H9 (cell line): ENCODE results near the gene LRFN2. TPM values are rescaled to one million over a fixed set of nuclear protein-coding genes. Genes with fewer than 3 reads are reported as not detected.

ENCODE experiments used
- DNase-seq: peaks from one replicate; pipeline ENCODE4 v3.0.0-alpha.2; 2017
- H2AFZ ChIP-seq: one replicate; pipeline ENCODE4 v1.6.1; 2013; ENCODE audit warnings: mild to moderate bottlenecking, low read length, control low read depth, moderate library complexity
- H2AK5ac ChIP-seq: 2 replicates; pipeline ENCODE4 v1.6.1; 2013; ENCODE audit warnings: low read length, control low read depth, mixed read lengths; ENCODE audit not compliant: insufficient read length
- H2BK120ac ChIP-seq: one replicate; pipeline ENCODE4 v1.6.1; 2013; ENCODE audit warnings: low read depth, mild to moderate bottlenecking, low read length, control low read depth, inconsistent platforms; ENCODE audit not compliant: poor library complexity, severe bottlenecking
- H2BK12ac ChIP-seq: 2 replicates; pipeline ENCODE4 v1.6.1; 2013; ENCODE audit warnings: low read length, control low read depth, mixed read lengths, low read depth; ENCODE audit not compliant: insufficient read length
- H2BK15ac ChIP-seq: 2 replicates; pipeline ENCODE4 v1.6.1; 2013; ENCODE audit warnings: low read depth, low read length, control low read depth
- H2BK20ac ChIP-seq: one replicate; pipeline ENCODE4 v1.6.1; 2013; ENCODE audit warnings: low read depth, mild to moderate bottlenecking, low read length, control low read depth, inconsistent platforms; ENCODE audit not compliant: poor library complexity, severe bottlenecking
- H2BK5ac ChIP-seq: 2 replicates; pipeline ENCODE4 v1.6.1; 2013; ENCODE audit warnings: low read length, control low read depth, mixed read lengths; ENCODE audit not compliant: insufficient read length
- H3K14ac ChIP-seq: 2 replicates; pipeline ENCODE4 v1.6.1; 2013; ENCODE audit warnings: low read length, control low read depth; ENCODE audit not compliant: insufficient read depth
- H3K18ac ChIP-seq: 2 replicates; pipeline ENCODE4 v1.6.1; 2013; ENCODE audit warnings: low read depth, mild to moderate bottlenecking, mixed read lengths, low read length, control low read depth; ENCODE audit not compliant: insufficient read length
- H3K23ac ChIP-seq: 2 replicates; pipeline ENCODE4 v1.6.1; 2013; ENCODE audit warnings: low read length, control low read depth, mixed read lengths, low read depth; ENCODE audit not compliant: insufficient read length
- H3K23me2 ChIP-seq: 2 replicates; pipeline ENCODE4 v1.6.1; 2013; ENCODE audit warnings: low read depth, mild to moderate bottlenecking, mixed read lengths, low read length, control low read depth; ENCODE audit not compliant: insufficient read length, poor library complexity, severe bottlenecking
- H3K27ac ChIP-seq: 2 replicates; pipeline ENCODE4 v1.5.1; 2013; ENCODE audit warnings: low read length, control low read depth, mixed read lengths, low read depth; ENCODE audit not compliant: insufficient read length
- H3K27me3 ChIP-seq: 2 replicates; pipeline ENCODE4 v1.6.1; 2013; ENCODE audit warnings: low read length, control low read depth, inconsistent platforms; ENCODE audit not compliant: insufficient read depth
- H3K4ac ChIP-seq: 2 replicates; pipeline ENCODE4 v1.6.1; 2013; ENCODE audit warnings: low read depth, mild to moderate bottlenecking, control low read depth, inconsistent platforms, low read length, moderate library complexity
- H3K4me1 ChIP-seq: 2 replicates; pipeline ENCODE4 v1.6.1; 2013; ENCODE audit warnings: low read length, control low read depth, inconsistent platforms; ENCODE audit not compliant: insufficient read depth
- H3K4me2 ChIP-seq: 2 replicates; pipeline ENCODE4 v1.6.1; 2013; ENCODE audit warnings: low read length, control low read depth, mixed read lengths; ENCODE audit not compliant: insufficient read length, insufficient read depth
- H3K56ac ChIP-seq: 2 replicates; pipeline ENCODE4 v1.6.1; 2013; ENCODE audit warnings: low read depth, mild to moderate bottlenecking, mixed read lengths, low read length, control low read depth; ENCODE audit not compliant: insufficient read length
- H3K79me1 ChIP-seq: 2 replicates; pipeline ENCODE4 v1.6.1; 2013; ENCODE audit warnings: low read depth, mild to moderate bottlenecking, moderate library complexity, low read length, control low read depth, inconsistent platforms; ENCODE audit not compliant: insufficient read depth, poor library complexity, severe bottlenecking
- H3K79me2 ChIP-seq: 2 replicates; pipeline ENCODE4 v1.6.1; 2013; ENCODE audit warnings: low read length, control low read depth, inconsistent platforms; ENCODE audit not compliant: insufficient read depth
- H3K9ac ChIP-seq: 2 replicates; pipeline ENCODE4 v1.6.1; 2013; ENCODE audit warnings: low read length, control low read depth, mixed read lengths; ENCODE audit not compliant: insufficient read length; ENCODE audit errors: extremely low read depth
- H3K9me3 ChIP-seq: one replicate; pipeline ENCODE4 v1.6.1; 2013; ENCODE audit warnings: low read depth, low read length, inconsistent platforms; ENCODE audit not compliant: control insufficient read depth
- H3T11ph ChIP-seq: one replicate; pipeline ENCODE4 v1.6.1; 2013; ENCODE audit warnings: mild to moderate bottlenecking, low read length, control low read depth, inconsistent platforms
- H4K20me1 ChIP-seq: one replicate; pipeline ENCODE4 v1.6.1; 2013; ENCODE audit not compliant: control insufficient read depth, insufficient read length, insufficient read depth
- H4K5ac ChIP-seq: 2 replicates; pipeline ENCODE4 v1.6.1; 2013; ENCODE audit warnings: low read depth, mild to moderate bottlenecking, mixed read lengths, low read length, control low read depth; ENCODE audit not compliant: insufficient read length
- H4K8ac ChIP-seq: replicated peaks from 2 replicates; pipeline ENCODE4 v1.6.1; 2013; ENCODE audit warnings: low read length, control low read depth, mixed read lengths, low read depth; ENCODE audit not compliant: insufficient read length
- H4K91ac ChIP-seq: 2 replicates; pipeline ENCODE4 v1.6.1; 2013; ENCODE audit warnings: low read depth, mild to moderate bottlenecking, moderate library complexity, mixed read lengths, low read length, control low read depth; ENCODE audit not compliant: insufficient read length
- H3K27ac Mint-ChIP-seq, 3 experiments: 2 replicates in 2 of 3; 3 replicates in 1 of 3; pipeline ENCODE4 v1.8.0; 2020 to 2021; ENCODE audit warnings: mixed read lengths in 3 of 3, mild to moderate bottlenecking in 1 of 3, moderate library complexity in 1 of 3
- H3K27me3 Mint-ChIP-seq: 2 replicates; pipeline ENCODE4 v1.8.0; 2021; ENCODE audit warnings: low read depth, mild to moderate bottlenecking, moderate library complexity, mixed read lengths
- H3K36me3 Mint-ChIP-seq, 3 experiments: 2 replicates in 2 of 3; 3 replicates in 1 of 3; pipeline ENCODE4 v1.8.0; 2020 to 2021; ENCODE audit warnings: low read depth in 3 of 3, mixed read lengths in 3 of 3; ENCODE audit not compliant: insufficient read depth in 1 of 3
- H3K4me1 Mint-ChIP-seq, 2 experiments: 2 replicates each; pipeline ENCODE4 v1.8.0; 2020; ENCODE audit warnings: mixed read lengths in 2 of 2
- H3K4me3 Mint-ChIP-seq, 2 experiments: 2 replicates in 1 of 2; 3 replicates in 1 of 2; pipeline ENCODE4 v1.8.0; 2020 to 2021; ENCODE audit warnings: mild to moderate bottlenecking in 2 of 2, mixed read lengths in 2 of 2, moderate library complexity in 1 of 2
- H3K9me3 Mint-ChIP-seq, 2 experiments: 2 replicates in 1 of 2; 3 replicates in 1 of 2; pipeline ENCODE4 v1.8.0; 2020; ENCODE audit warnings: mild to moderate bottlenecking in 2 of 2, mixed read lengths in 2 of 2, moderate library complexity in 1 of 2
- WGBS: extraction: QIAGEN DNeasy Blood & Tissue Kit; methylation state at CpG from one replicate; pipeline ENCODE4 v1.1.7; 2013; ENCODE audit warnings: missing lambda C conversion rate, low lambda C conversion rate, mixed read lengths; ENCODE audit not compliant: insufficient read length; ENCODE audit errors: extremely low coverage; 5-methylcytosine and 5-hydroxymethylcytosine counted together
- total RNA-seq: library from RNA; stranded (reverse); gene quantifications from 2 replicates; pipeline ENCODE4 v1.2.1, GENCODE V29; 2021
- TF ChIP-seq, protein P1 (sequence below): fragments of 200-600 bp; sonication (generic); conservative IDR thresholded peaks from 3 replicates; pipeline ENCODE4 v1.8.0; 2021; ENCODE audit warnings: antibody characterized with exemption, mild to moderate bottlenecking

Gene LRFN2
- total RNA-seq, 1 experiment from 2014 or later: 0.11 TPM

DNA sequence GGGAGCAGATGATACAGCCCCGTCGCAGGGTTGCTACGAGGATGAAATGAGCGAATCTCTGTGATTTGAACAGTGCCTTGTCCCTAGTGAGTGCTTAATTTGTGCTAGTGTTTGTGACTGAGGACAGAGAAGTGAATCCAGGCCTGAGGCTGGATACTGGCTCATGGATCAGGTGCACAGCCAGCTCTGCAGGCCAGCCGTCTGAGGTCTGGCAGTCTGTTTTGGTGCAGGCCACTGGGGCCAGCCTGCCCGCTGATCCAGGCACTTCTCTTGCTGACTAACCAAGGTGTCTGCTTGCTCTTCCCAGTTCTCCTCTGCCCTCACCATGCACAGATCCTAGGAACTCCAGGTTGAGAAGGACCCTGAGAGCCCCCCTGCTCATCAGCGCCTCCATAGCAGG is 181.0 kb downstream of the LRFN2 start:
- H3T11ph ChIP-seq: no peak overlapping the region
- no peak overlapping the region for H3K4me2 ChIP-seq
- no peaks in the 10 kb centered on the region for H3K9me3 Mint-ChIP-seq
- no peak overlapping the region for H2BK5ac ChIP-seq
- H3K4me1 ChIP-seq: peaks cover 3% of the 10 kb centered on the region; the same call in 1 of the 2 replicates
- no peaks in the 10 kb centered on the region for H3K79me1 ChIP-seq
- no peaks in the 10 kb centered on the region for H3K36me3 Mint-ChIP-seq
- H3K9ac ChIP-seq: no peak overlapping the region
- no peak overlapping the region for H4K8ac ChIP-seq
- no peak overlapping the region for H3K18ac ChIP-seq
- peak overlapping the region in 1 of 3 experiments; percentile 62; a peak in 1 of 7 replicates for H3K27ac Mint-ChIP-seq
- H3K27ac ChIP-seq: no peak overlapping the region
- H3K14ac ChIP-seq: no peak overlapping the region; the same call in 1 of the 2 replicates
- no peak overlapping the region for H3K4me3 Mint-ChIP-seq
- no peak overlapping the region for H4K5ac ChIP-seq
- no peaks in the 10 kb centered on the region for H4K20me1 ChIP-seq
- H3K4ac ChIP-seq: no peak overlapping the region
- H2BK15ac ChIP-seq: no peak overlapping the region
- no peak overlapping the region for H2BK120ac ChIP-seq
- no peaks in the 10 kb centered on the region for H3K79me2 ChIP-seq
- no peak for DNase-seq
- TF ChIP-seq, protein P1, sequence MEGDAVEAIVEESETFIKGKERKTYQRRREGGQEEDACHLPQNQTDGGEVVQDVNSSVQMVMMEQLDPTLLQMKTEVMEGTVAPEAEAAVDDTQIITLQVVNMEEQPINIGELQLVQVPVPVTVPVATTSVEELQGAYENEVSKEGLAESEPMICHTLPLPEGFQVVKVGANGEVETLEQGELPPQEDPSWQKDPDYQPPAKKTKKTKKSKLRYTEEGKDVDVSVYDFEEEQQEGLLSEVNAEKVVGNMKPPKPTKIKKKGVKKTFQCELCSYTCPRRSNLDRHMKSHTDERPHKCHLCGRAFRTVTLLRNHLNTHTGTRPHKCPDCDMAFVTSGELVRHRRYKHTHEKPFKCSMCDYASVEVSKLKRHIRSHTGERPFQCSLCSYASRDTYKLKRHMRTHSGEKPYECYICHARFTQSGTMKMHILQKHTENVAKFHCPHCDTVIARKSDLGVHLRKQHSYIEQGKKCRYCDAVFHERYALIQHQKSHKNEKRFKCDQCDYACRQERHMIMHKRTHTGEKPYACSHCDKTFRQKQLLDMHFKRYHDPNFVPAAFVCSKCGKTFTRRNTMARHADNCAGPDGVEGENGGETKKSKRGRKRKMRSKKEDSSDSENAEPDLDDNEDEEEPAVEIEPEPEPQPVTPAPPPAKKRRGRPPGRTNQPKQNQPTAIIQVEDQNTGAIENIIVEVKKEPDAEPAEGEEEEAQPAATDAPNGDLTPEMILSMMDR: no peak
- H3K27me3 Mint-ChIP-seq: no peaks in the 10 kb centered on the region; the same call in none of the 2 replicates
- H2BK12ac ChIP-seq: no peak overlapping the region
- H3K56ac ChIP-seq: no peak overlapping the region
- H3K23ac ChIP-seq: no peak overlapping the region
- H2AK5ac ChIP-seq: no peak overlapping the region
- H3K4me1 Mint-ChIP-seq: peaks cover 11 to 18% of the 10 kb centered on the region in 2 experiments
- no peaks in the 10 kb centered on the region for H3K9me3 ChIP-seq
- peak overlapping the region; percentile 18 for H4K91ac ChIP-seq
- WGBS: no CpG with 5 or more reads among the region's 7 CpGs
- H3K23me2 ChIP-seq: peaks cover 3% of the 10 kb centered on the region
- no peak overlapping the region for H2BK20ac ChIP-seq
- H2AFZ ChIP-seq: no peak overlapping the region
- no peaks in the 10 kb centered on the region for H3K27me3 ChIP-seq
